ENCODE measurements around the gene OR51S1. TPM values are rescaled to one million over a fixed set of nuclear protein-coding genes. Genes with fewer than 3 reads are reported as not detected.

OR51S1 gene
- total RNA-seq, 3 donors from 2014 or later (not counting 1 experiment from before 2014, with no cell fraction given), result not detected

DNA sequence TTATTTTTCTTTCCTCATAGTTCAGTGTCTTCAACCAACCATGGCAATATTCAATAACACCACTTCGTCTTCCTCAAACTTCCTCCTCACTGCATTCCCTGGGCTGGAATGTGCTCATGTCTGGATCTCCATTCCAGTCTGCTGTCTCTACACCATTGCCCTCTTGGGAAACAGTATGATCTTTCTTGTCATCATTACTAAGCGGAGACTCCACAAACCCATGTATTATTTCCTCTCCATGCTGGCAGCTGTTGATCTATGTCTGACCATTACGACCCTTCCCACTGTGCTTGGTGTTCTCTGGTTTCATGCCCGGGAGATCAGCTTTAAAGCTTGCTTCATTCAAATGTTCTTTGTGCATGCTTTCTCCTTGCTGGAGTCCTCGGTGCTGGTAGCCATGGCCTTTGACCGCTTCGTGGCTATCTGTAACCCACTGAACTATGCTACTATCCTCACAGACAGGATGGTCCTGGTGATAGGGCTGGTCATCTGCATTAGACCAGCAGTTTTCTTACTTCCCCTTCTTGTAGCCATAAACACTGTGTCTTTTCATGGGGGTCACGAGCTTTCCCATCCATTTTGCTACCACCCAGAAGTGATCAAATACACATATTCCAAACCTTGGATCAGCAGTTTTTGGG is 33.0 kb upstream of the OR51S1 start, which contains the start of gene OR51T1:
OR51T1 (plus strand) TSS at position 41 of the 641 bp plus-strand sequence; CDS start at position 41, 0 bp downstream.
- Histone ChIP-seq H3K4me1 (ENCODE audit: control insufficient read depth, insufficient read depth, low read length) (no peaks in the 10 kb centered on the region), H3K27me3 (ENCODE audit: control insufficient read depth, insufficient read depth, low read length) (no peaks in the 10 kb centered on the region), H3K4me3 (ENCODE audit: low read length) (no peak within 1 kb of the TSS), H3K27ac (ENCODE audit: low read length) (no peak within 1 kb of the TSS), H3K9me3 (ENCODE audit: control insufficient read depth, insufficient read depth, low read length) (no peaks in the 10 kb centered on the region), H3K36me3 (ENCODE audit: control insufficient read depth, insufficient read depth, low read length) (no peaks in the 10 kb centered on the region)
- WGBS (ENCODE audit: insufficient coverage), result 85% methylated on average over 8 of the region's 8 CpGs
- Mint-ChIP-seq H3K9me3 (no peaks in the 10 kb centered on the region), H3K27me3 (ENCODE audit: low read depth in 2 of 2) (no peaks in the 10 kb centered on the region), H3K4me3 (no peak within 1 kb of the TSS), H3K27ac (no peak within 1 kb of the TSS), H3K4me1 (no peaks in the 10 kb centered on the region), H3K36me3 (no peaks in the 10 kb centered on the region)
- intact Hi-C loops (cut with micrococcal nuclease), result no loop called here
- TF ChIP-seq, protein P1, sequence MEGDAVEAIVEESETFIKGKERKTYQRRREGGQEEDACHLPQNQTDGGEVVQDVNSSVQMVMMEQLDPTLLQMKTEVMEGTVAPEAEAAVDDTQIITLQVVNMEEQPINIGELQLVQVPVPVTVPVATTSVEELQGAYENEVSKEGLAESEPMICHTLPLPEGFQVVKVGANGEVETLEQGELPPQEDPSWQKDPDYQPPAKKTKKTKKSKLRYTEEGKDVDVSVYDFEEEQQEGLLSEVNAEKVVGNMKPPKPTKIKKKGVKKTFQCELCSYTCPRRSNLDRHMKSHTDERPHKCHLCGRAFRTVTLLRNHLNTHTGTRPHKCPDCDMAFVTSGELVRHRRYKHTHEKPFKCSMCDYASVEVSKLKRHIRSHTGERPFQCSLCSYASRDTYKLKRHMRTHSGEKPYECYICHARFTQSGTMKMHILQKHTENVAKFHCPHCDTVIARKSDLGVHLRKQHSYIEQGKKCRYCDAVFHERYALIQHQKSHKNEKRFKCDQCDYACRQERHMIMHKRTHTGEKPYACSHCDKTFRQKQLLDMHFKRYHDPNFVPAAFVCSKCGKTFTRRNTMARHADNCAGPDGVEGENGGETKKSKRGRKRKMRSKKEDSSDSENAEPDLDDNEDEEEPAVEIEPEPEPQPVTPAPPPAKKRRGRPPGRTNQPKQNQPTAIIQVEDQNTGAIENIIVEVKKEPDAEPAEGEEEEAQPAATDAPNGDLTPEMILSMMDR (IDR thresholded peaks at IDR 0.05), result no peak
- DNase-seq, result no peak
- ATAC-seq, result no peak

- no peak for DNase-seq
- no peak overlapping the region for H3K4me3 ChIP-seq (ENCODE audit: low read length)
- TF ChIP-seq, protein P1 (IDR thresholded peaks at IDR 0.05), result no peak
- no peaks in the 10 kb centered on the region for H3K27me3 ChIP-seq (ENCODE audit: control insufficient read depth, insufficient read depth, low read length)
- H3K36me3 ChIP-seq (ENCODE audit: control insufficient read depth, insufficient read depth, low read length), result no peaks in the 10 kb centered on the region
- no peaks in the 10 kb centered on the region for H3K9me3 Mint-ChIP-seq
- ATAC-seq, result no peak
- intact Hi-C loops (cut with micrococcal nuclease), result no loop called here
- H3K4me1 ChIP-seq (ENCODE audit: control insufficient read depth, insufficient read depth, low read length), result no peaks in the 10 kb centered on the region
- no peaks in the 10 kb centered on the region for H3K4me1 Mint-ChIP-seq
- no peak overlapping the region for H3K27ac ChIP-seq (ENCODE audit: low read length)
- H3K4me3 Mint-ChIP-seq, result no peak overlapping the region
- no peak overlapping the region for H3K27ac Mint-ChIP-seq
- H3K27me3 Mint-ChIP-seq (ENCODE audit: low read depth in 2 of 2), result no peaks in the 10 kb centered on the region
- H3K36me3 Mint-ChIP-seq, result no peaks in the 10 kb centered on the region
- H3K9me3 ChIP-seq (ENCODE audit: control insufficient read depth, insufficient read depth, low read length), result no peaks in the 10 kb centered on the region
- WGBS (ENCODE audit: insufficient coverage), result 88% methylated on average over 4 of the region's 4 CpGs
Observed at GRCh38 chr11:4881188-4881587, 32.2 kb upstream of the OR51S1 start.

DNA sequence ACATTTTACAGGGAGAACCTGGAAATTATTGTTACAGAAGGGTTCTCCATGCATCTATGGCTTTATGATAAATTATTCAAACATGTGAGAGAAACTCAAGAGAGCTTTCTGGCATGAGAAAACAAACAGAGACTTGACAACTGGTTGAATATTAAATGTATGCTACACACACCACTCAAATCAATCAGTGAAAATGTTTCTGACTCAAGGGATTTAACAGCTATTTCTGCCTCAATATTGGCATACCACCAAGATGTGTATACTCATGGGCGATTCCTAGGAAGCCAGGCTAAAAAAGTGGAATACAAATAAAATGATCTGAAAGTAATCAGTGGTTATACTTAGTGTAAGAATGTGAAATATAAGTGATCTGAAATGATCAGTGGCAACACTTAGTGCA is 16.8 kb upstream of the OR51S1 start:
- Mint-ChIP-seq H3K36me3 (no peaks in the 10 kb centered on the region), H3K27me3 (ENCODE audit: low read depth in 2 of 2) (no peaks in the 10 kb centered on the region), H3K4me1 (no peaks in the 10 kb centered on the region), H3K27ac (no peak overlapping the region), H3K4me3 (no peak overlapping the region), H3K9me3 (peaks cover 3 to 7% of the 10 kb centered on the region in 2 donors)
- no peaks in the 10 kb centered on the region for H3K36me3 ChIP-seq (ENCODE audit: control insufficient read depth, insufficient read depth, low read length)
- 73% methylated on average over 1 of the region's 1 CpG for WGBS (ENCODE audit: insufficient coverage)
- ATAC-seq (no peak), DNase-seq (no peak)
- no peak overlapping the region for H3K4me3 ChIP-seq (ENCODE audit: low read length)
- no peak overlapping the region for H3K27ac ChIP-seq (ENCODE audit: low read length)
- TF ChIP-seq, protein P1 (IDR thresholded peaks at IDR 0.05), result no peak
- no peaks in the 10 kb centered on the region for H3K27me3 ChIP-seq (ENCODE audit: control insufficient read depth, insufficient read depth, low read length)
- intact Hi-C loops (cut with micrococcal nuclease), result no loop called here
- no peaks in the 10 kb centered on the region for H3K4me1 ChIP-seq (ENCODE audit: control insufficient read depth, insufficient read depth, low read length)
- no peaks in the 10 kb centered on the region for H3K9me3 ChIP-seq (ENCODE audit: control insufficient read depth, insufficient read depth, low read length)

DNA sequence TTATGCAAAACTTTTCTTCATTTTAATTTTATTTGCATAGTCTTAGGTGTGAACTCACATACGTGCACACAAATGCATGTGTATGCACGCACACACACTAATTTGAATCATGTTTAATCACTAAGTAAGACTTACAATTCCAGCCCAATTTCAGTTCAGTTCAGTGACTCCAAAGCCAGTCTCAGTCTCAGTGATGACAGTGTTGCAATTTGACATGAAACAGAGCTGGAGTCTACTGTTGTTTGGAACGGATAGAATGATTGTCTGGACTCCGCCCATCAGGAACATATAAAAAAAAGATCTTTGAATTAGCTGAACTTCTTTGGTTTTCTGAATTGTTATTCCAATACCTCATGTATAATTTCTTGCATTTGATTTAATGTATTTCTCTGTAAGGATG is 14.9 kb upstream of the OR51S1 start:
- H3K36me3 Mint-ChIP-seq, result no peaks in the 10 kb centered on the region
- 93% methylated on average over 4 of the region's 4 CpGs for WGBS (ENCODE audit: insufficient coverage)
- Histone ChIP-seq H3K9me3 (ENCODE audit: control insufficient read depth, insufficient read depth, low read length) (no peaks in the 10 kb centered on the region), H3K27me3 (ENCODE audit: control insufficient read depth, insufficient read depth, low read length) (no peaks in the 10 kb centered on the region), H3K4me3 (ENCODE audit: low read length) (no peak overlapping the region), H3K36me3 (ENCODE audit: control insufficient read depth, insufficient read depth, low read length) (no peaks in the 10 kb centered on the region), H3K4me1 (ENCODE audit: control insufficient read depth, insufficient read depth, low read length) (no peaks in the 10 kb centered on the region), H3K27ac (ENCODE audit: low read length) (no peak overlapping the region)
- peaks cover 0 to 4% of the 10 kb centered on the region in 2 donors for H3K27me3 Mint-ChIP-seq (ENCODE audit: low read depth in 2 of 2)
- H3K4me3 Mint-ChIP-seq, result no peak overlapping the region
- DNase-seq (no peak), ATAC-seq (no peak)
- peaks cover 6 to 11% of the 10 kb centered on the region in 2 donors for H3K9me3 Mint-ChIP-seq
- TF ChIP-seq, protein P1 (IDR thresholded peaks at IDR 0.05), result no peak
- no peak overlapping the region for H3K27ac Mint-ChIP-seq
- intact Hi-C loops (cut with micrococcal nuclease), result no loop called here
- no peaks in the 10 kb centered on the region for H3K4me1 Mint-ChIP-seq

Data from natural killer cell (primary cell).